HG02884 (cell line): ENCODE measurements around the gene IL1RAPL1.

ENCODE experiments used
- ATAC-seq: cut with Tn5 transposase; IDR thresholded peaks from one replicate; pipeline ENCODE4 v1.9.1; 2021; ENCODE audit warnings: mild to moderate bottlenecking, moderate library complexity; ENCODE audit not compliant: unreplicated experiment

The IL1RAPL1 gene

DNA sequence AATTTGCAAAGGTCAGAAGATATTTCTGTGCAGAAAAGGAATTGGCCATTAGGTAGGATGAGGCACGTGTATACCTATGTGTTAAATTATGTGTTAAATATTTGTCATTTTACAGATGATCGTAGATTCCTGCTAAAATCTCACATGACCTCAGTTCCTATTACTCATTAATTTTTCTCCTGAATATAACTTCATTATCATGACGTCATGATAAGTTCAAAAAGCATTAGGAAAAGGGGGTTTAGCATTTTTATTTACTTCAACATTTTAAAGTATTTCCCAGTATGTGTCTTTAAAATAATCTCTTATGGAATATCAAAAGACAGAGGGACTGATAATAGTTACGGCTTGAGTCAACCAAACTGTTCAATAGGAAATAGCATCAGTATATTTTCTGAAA is 372.8 kb downstream of the IL1RAPL1 start:
- no peak for ATAC-seq

DNA sequence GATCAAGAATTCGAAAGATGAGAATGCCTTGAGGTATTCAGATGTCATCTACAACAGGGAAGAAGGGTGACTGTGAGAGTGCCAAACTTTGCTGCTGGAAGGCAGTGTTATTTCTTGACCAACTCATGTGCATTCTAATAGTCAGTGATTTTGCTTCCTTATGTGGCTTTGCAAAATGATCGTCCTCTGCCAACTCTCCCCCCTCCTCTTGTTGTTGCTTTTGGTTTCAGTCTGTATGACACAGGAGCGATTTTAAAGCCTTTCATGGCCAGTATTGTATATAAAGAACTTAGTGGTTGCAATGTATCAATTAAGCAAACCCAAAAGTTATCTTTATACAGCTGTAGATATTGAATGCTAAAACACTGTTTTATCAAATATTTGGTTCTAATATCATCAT is 379.1 kb downstream of the IL1RAPL1 start:
- ATAC-seq: no peak

DNA sequence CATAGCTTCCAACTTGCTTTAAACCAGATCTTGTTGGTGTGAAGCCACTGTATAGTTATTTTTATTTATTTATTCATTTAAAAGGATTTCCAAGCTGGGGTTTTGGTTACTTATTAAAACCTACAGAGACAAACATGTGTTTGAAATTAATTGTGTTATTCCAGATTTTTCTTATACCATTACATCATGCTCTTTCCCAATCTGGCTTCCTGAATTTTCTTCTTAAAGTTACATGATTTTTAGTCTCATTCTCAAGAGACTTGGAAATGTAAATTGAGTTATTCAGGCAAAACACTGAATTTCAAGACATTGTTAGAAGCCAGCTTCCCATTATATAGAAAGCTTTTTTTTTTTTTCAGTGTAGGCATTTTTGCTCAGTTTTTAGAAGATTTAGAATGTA is 381.9 kb downstream of the IL1RAPL1 start:
- no peak for ATAC-seq

DNA sequence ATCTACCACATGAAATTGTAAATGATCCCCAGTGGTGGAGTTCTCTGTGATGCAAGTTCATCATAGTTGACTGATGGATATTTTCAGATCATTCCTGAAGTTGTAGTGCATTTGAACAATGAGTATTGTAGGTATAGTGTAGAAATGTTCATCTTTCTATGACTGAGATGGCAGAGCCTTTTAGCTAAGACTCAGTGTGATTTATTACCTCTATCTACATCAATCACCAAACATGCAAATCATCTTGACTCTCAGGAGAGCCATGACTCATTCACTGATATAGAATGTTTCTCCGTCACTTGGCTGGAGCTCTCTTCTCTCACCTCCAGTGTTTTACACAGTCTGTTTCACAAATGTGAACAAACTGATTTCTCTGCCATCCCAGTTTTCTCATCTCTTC is 392.6 kb downstream of the IL1RAPL1 start:
- ATAC-seq: no peak

DNA sequence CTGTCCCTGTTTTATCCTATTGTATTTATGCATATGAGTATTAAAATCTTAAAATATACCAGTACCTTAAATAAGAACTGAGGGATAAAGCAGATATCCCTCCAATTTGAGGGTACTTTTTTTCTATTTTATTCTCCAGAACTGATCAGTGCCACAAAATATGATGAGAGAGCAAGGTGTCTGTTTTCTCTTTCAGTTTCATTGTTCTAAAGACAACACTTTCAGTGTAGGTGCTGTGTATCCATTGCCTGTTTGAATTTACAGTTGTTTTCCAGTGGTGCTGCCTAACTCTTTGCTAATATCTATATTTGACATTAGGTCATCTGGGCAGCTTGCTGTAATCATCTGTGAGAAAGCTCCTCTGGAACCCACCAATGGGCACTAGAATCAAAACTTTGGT is 394.7 kb downstream of the IL1RAPL1 start:
- no peak for ATAC-seq

DNA sequence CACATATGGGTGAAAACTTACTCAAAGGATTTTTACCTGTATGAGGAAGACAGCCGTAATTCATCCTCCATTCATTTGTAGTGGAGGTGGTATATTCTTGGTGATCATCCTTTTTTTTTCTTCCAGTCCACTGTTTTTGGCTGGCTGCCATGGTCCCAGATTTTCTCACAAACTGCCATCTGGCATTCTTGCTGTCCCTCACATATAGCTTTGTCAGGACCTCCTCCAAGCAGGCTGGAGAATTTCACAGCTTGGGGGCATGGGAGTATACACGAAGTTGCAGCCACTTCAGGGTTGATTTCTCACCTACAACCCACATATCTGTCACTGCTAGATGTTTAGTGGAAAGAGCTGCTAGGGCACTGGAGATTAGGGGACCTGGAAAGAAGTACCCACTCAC is 401.0 kb downstream of the IL1RAPL1 start:
- ATAC-seq: no peak

DNA sequence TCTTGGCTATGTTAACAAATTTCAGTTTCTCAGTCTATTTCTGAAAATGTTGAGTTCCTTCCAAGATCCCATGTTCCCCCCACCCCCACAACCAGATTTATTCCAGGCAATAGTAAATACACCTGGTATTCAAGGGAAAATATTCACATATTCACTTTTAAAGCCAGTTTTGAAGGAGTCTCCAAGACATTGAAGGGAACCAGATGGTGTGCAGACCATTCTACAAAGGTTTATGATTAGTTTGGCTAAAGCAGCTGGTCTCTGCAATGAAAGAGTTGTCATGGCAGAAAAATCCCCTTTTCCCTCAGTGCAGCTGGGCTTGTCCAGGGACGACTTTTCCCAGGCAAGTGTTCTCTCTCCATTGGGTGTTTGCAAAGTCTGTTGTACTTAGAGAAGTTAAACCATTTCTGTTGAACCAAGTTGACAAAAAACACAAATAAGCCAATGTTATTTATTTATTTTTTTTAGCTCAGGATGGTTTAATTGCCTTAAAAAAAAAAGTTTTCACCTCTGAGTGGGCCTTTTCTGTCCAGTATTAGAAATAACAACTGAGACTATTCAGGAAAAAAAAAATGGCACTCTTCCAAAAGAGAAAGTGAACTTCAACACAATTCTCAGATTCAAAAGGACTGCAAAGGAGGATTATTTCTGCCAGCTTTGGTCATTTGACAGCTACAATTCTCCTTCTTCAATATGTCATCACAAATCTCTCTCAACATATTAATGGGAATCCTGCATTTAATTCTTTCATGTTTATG is 410.6 kb downstream of the IL1RAPL1 start:
- ATAC-seq: no peak

DNA sequence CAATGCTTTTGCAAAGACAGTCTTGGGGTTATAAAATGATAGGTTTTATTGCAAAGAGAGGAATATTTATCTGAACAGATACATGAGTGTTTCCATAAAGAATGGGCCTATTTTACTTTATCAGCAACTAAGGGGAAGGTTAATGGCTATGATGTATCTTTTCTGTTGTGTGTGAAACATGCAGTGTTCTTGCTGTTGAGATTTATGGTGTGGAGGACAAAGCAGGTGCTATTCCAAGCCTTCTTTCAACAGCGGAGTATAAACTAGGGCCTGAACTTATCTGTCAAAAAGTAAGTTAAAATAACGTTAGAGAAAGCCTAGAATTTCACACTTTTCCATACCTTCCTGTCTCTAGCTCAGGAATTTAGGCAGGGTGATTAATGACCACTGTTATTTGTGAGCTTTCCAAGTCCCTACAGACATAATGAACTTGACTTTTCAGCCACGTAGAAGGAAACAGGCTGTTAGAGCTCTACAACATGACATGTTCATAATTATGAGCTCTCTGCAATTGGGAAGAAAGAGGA is 411.4 kb downstream of the IL1RAPL1 start:
- no peak for ATAC-seq

DNA sequence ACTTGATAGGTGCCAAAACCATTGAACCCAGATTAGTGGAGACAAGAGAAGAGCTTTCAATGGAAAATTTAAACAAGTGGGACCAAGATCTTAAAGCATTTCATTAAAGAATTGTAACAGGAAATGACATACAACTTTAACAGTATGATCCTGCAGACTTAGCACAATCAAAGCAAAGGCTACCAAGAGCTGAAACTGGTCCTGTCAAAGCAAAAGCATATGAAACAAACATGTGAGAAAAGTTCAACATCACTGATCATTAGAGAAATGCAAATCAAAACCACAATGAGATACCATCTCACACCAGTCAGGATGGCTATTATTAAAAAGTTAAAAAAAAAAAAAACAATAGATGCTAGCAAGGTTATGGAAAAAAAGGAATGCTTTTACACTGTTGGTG is 425.6 kb downstream of the IL1RAPL1 start:
- ATAC-seq: no peak

DNA sequence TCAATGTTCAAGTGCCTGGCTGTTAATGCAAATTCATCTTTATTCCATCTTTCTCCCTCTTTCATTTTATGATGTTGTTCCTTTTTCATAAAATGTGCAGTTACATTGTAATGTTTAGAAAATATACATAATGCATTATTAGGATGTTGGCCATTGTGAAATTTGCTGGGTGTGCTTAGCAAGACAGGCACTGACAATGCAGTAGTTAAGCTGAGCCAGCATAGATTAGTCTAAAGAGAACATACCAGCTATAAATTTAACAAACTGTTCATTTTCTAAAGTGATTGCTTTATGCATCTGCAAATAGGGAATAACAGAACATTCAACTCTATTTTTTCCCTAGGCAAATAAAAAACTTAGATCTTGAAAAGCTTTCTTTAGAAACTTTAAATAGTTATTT is 436.0 kb downstream of the IL1RAPL1 start:
- no peak for ATAC-seq

DNA sequence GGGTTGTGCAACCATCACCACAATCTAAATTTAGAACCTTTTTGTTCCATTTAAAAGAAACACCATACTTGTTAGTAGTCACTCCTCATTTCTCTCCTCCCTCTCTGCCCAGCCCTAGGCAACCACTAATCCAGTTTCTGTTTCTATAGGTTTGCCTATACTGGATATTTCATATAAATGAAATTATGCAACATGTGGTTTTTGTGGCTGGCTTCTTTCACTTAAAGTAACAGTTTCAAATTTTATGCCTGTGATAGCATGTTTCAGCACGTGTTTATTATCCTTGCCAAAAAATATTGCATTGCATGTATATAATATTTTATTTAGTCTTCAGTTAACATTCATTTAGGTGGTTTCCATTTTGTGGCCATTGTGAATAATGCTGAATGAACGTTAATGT is 437.6 kb downstream of the IL1RAPL1 start:
- ATAC-seq: no peak

DNA sequence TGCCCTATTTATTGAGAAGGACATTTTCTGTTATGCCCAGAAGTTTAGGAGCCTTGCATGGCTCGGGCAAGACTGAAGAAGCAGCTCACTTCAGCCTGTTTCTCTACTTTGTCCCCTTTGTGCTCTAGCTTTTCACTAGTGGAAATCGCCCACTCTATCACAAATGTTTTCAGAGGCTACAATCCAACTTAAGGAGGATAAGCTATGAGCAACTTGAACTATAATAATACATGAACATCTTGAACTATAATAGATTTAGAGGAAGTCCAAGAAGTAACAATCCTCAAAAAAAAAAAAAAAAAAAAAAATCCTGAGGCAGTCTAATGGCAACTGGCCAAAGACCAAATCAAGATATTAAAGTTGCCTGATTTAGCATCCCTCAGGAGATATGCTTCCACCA is 452.3 kb downstream of the IL1RAPL1 start:
- ATAC-seq: no peak

DNA sequence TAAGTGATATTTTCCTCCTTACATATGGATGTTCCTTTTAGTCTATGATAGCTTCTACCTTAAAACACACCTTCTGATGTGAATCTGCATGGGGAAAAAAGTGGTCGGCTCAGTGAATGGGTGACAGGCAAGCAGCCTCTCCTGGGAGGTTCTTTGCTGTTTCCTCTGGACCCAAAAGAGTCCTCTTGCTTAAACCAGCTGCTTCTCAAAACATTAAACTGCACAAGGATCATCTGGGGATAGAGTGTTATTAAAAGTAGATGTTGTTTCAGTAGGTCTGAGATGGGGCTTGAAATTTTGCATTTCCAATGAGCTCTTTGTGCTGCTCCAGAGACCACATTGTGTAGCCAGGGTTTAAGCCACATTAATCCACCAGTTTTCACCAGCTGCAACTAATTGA is 452.9 kb downstream of the IL1RAPL1 start:
- ATAC-seq: no peak

DNA sequence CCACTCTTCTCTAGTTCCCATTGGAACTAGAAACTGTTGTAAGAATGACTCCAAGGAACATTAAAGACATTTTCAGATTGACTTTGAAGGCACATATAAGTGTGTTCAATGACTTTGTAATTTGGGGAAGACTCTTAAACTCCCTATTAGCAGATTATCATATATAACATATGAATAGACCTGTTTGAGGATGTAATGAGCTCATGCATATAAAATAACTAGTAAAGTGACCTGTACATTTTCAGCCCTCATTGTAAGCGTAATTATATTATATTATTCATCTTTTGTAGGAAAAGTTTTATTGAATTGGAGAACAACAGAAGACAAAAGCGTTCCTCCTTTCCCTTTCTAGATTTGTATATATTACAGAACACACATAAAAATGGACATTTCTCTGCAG is 455.1 kb downstream of the IL1RAPL1 start:
- ATAC-seq: no peak

DNA sequence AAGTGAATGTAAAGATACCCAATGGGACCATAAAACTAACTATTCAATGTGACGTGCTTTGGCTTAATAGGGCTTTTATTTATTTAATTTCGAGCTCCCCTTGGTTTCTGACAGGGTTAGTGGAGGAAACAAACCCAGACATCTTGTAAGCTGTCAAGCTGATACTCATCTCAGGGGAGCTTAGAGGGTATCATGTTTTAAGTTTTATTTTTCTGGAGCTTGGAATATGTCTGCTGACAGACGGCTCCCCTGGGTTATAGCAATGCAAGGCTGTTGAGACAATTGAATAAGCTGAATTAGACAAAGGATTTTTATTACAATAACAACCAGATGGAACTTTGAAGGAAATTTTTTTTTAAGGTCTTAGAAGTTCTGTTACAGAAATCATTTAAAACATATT is 456.5 kb downstream of the IL1RAPL1 start:
- ATAC-seq: no peak

DNA sequence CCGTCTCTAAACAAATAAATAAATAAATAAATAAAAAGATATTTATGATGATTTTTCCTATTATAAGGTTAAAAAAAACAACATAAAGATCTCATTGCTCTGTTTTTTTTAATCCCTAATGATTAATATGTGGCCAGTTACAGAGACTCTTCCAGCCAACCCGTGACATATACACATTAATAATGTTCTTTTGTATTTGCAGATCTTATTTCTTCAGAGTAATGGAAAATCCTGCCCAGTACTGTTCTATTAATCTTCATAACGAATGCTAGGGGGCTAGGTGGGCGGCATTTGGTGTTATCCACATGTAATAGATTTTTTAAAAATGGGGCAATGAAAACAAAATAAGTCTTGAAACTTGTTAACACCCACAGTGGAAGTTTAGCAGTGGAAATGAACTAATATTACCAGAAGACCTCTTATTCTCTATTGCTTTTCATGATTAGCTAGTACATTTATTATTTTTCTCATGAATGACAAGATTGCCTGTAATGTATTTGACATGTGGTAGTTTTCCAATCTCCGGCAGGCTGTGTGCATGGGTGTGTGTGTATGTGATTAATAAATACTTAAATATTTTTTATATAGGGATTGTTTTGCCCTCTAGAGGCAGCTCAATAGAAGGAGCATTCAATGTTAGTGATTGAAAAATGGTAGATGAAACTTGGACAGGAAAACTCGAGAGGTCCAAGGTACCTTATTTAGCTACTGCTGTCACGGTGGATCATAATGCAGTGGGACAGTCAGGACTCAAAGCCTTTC is 457.4 kb downstream of the IL1RAPL1 start:
- no peak for ATAC-seq

DNA sequence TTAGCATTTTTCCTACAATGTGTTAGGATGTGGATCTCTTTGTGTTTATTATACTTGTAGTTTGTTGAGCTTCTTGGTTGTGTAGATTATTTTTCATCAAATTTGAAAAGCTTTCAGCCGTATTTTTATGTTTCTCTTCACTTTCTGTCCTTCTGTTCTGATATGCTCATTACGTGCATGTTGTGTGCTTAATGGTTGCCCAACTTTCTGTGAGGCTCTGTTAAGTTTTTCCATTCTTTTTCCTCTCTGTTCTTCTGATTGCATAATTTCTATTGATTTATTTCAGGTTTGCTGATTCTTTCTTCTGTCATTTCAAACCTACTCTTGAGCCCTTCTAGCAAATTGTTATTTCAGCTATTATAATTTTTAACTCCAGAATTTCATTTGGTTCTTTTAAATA is 478.2 kb downstream of the IL1RAPL1 start:
- ATAC-seq: no peak

DNA sequence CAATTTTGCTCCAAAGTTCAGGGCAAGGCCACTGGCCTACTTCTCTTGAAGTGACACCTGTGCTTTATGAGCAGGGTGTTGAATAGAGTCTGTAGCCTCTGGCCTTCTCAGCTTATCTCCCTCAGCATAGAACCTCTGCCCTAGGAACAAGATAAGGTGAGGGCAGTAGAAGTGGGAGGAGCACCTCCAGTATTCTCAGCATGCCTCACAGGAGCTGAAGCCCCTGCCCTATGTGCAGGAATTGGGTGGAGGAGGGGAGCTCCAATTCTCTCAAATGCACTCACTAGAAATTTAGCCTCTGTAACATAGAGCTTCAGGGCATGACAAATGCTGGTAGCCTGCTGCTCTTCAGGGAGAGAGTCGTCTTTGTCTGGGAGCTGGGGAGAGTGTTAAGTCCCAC is 479.3 kb downstream of the IL1RAPL1 start:
- no peak for ATAC-seq

DNA sequence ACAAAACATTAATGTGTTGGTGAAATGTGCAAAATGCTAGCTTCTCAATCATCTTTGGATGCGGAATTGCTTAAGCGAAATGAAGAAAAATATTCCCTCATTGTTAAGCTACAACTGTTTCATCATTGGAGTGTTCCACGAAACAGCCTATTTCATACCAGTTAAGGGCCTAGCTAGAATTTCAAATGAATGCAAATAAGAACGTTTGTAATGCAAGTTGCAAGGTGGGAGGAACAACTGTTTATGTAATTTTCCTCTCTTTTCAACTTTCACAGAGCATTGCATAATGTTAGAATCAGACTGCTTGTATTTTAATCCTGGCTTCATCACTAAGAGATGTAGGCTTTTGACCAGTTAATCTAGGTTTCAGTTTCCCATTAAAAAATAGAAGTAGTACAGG is 480.1 kb downstream of the IL1RAPL1 start:
- ATAC-seq: no peak

DNA sequence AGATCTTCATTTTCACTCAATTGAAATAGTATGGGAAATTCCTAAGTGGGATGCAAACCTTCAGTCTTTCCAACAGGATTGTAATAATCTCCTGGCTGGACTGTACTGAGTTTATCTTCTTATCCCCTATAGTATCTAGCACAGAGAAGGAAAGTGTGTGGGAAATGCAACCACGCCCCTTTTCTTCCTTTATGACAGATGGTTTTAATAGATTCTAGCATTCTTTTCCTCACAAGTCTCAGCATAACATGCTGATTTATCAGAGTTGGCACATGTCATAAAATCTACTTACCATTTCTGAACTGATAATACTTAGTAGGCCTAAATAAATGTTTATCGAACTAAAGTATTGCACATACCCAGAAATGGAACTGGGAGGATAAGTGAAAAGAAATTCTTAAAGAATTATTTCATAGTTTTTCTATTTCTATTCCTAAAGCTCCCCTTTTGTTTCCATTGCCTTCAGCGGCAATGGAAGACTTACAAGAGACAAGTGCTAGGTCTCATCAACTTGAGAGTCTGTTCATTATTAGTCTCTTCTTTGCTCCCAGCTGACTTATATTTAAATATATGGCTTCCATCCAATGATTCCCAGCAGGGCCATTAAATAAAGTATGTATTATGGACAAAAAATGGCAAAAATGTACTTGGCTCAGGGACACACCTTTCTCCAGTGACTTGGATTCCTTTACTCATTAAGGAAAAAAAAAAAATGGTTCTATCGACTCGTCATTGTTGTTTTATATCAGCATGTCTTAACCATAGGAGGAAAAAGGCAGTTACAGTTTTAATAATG is 484.5 kb downstream of the IL1RAPL1 start:
- ATAC-seq: no peak

DNA sequence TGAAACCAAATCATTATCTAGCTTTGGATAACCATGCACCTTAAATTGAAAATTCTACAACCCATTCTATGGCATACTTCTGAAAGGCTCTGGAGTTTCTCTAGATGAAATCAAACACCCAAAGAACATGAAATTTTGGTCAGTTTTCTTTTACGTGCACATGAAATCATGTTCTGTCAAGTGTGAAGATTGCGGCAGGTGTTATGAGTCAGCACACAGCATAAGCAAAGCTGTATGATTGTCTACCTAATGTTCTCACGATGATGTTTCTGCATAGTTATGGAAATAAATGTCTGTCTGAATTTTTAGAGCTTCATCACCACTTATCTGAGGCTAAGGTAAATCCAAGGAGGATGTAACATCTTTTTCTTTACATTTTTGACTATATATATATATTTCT is 495.3 kb downstream of the IL1RAPL1 start:
- no peak for ATAC-seq

DNA sequence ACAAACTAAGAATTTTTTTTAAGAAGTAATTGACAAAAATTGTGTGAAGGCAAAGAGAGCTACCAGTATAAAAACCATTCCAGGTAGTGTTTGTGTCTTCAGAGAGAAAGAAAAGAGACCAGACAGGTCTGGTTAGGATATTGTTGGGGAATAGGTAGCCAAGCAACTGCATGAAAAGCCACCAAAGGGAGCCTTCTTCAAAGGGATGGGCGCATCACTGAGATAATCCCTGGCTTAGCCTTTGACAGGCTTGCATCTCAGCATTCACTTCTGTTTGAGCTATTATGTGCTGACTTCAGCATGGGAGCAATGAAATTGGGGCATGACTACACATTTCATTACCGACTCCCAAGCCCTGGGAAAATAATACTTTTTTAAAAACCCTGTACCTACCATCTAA is 496.6 kb downstream of the IL1RAPL1 start:
- no peak for ATAC-seq
